HL-60 (cell line): ENCODE measurements around the gene DTNA.
A peak's percentile ranks its signal among the peaks of the same experiment; 100 is the strongest.
"Not testable (repeated sequence)": the region's sequence is repeated elsewhere in the genome, so short reads cannot be mapped to it uniquely, and the experiment has no call there.

Source experiments
- DNase-seq, 2 experiments: peaks; one replicate each; pipeline ENCODE4 v3.0.0-alpha.2; 2010 to 2020; ENCODE audit warnings: low read depth in 1 of 2, low spot score in 1 of 2
- H3K27ac ChIP-seq: fragments of 250-450 bp; sonication (Bioruptor Pico); replicated peaks from 2 replicates; pipeline ENCODE4 v1.5.1; 2020; ENCODE audit warnings: mild to moderate bottlenecking, moderate library complexity
- H3K27me3 ChIP-seq: fragments of 250-450 bp; sonication (Bioruptor Pico); 2 replicates; pipeline ENCODE4 v1.5.1; 2021; ENCODE audit warnings: mild to moderate bottlenecking, moderate library complexity; ENCODE audit not compliant: insufficient read depth, poor library complexity, severe bottlenecking
- H3K4me3 ChIP-seq: replicated peaks from 2 replicates; pipeline ENCODE4 v1.5.1; 2011; ENCODE audit warnings: mild to moderate bottlenecking, control low read depth, low read length; ENCODE audit not compliant: insufficient read depth
- GABPA ChIP-seq: IDR thresholded peaks from 2 replicates; pipeline ENCODE4 v1.6.1; 2012; ENCODE audit warnings: low read depth
- POLR2AphosphoS5 ChIP-seq: IDR thresholded peaks from 2 replicates; pipeline ENCODE4 v1.6.1; 2012; ENCODE audit warnings: low read depth
- SPI1 ChIP-seq: IDR thresholded peaks from 2 replicates; pipeline ENCODE4 v1.6.1; 2012; ENCODE audit warnings: low read depth, mild to moderate bottlenecking, borderline replicate concordance
- TF ChIP-seq, protein P1 (sequence below): IDR thresholded peaks from one replicate; pipeline ENCODE4 v1.5.1; 2011; ENCODE audit warnings: low read length, control low read depth, inconsistent platforms; ENCODE audit not compliant: insufficient read depth
- TF ChIP-seq, protein P2 (sequence below): IDR thresholded peaks from 2 replicates; pipeline ENCODE4 v1.6.1; 2012; ENCODE audit warnings: low read depth; ENCODE audit not compliant: insufficient replicate concordance

DTNA gene

GRCh38 chr18:34723143-34723542 lies 13.0 kb downstream of the DTNA start:
- TF ChIP-seq GABPA: no peak
- TF ChIP-seq SPI1: no peak
- no peak for TF ChIP-seq POLR2AphosphoS5
- TF ChIP-seq, protein P1, sequence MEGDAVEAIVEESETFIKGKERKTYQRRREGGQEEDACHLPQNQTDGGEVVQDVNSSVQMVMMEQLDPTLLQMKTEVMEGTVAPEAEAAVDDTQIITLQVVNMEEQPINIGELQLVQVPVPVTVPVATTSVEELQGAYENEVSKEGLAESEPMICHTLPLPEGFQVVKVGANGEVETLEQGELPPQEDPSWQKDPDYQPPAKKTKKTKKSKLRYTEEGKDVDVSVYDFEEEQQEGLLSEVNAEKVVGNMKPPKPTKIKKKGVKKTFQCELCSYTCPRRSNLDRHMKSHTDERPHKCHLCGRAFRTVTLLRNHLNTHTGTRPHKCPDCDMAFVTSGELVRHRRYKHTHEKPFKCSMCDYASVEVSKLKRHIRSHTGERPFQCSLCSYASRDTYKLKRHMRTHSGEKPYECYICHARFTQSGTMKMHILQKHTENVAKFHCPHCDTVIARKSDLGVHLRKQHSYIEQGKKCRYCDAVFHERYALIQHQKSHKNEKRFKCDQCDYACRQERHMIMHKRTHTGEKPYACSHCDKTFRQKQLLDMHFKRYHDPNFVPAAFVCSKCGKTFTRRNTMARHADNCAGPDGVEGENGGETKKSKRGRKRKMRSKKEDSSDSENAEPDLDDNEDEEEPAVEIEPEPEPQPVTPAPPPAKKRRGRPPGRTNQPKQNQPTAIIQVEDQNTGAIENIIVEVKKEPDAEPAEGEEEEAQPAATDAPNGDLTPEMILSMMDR: no peak
- TF ChIP-seq, protein P2, sequence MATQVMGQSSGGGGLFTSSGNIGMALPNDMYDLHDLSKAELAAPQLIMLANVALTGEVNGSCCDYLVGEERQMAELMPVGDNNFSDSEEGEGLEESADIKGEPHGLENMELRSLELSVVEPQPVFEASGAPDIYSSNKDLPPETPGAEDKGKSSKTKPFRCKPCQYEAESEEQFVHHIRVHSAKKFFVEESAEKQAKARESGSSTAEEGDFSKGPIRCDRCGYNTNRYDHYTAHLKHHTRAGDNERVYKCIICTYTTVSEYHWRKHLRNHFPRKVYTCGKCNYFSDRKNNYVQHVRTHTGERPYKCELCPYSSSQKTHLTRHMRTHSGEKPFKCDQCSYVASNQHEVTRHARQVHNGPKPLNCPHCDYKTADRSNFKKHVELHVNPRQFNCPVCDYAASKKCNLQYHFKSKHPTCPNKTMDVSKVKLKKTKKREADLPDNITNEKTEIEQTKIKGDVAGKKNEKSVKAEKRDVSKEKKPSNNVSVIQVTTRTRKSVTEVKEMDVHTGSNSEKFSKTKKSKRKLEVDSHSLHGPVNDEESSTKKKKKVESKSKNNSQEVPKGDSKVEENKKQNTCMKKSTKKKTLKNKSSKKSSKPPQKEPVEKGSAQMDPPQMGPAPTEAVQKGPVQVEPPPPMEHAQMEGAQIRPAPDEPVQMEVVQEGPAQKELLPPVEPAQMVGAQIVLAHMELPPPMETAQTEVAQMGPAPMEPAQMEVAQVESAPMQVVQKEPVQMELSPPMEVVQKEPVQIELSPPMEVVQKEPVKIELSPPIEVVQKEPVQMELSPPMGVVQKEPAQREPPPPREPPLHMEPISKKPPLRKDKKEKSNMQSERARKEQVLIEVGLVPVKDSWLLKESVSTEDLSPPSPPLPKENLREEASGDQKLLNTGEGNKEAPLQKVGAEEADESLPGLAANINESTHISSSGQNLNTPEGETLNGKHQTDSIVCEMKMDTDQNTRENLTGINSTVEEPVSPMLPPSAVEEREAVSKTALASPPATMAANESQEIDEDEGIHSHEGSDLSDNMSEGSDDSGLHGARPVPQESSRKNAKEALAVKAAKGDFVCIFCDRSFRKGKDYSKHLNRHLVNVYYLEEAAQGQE: no peak
- DNase-seq: no peak
- Histone ChIP-seq H3K27me3 (peaks cover 2% of the 10 kb centered on the region), H3K4me3 (no peak overlapping the region), H3K27ac (no peak overlapping the region)

GRCh38 chr18:34725737-34726136 lies 15.6 kb downstream of the DTNA start:
- H3K27ac ChIP-seq, H3K4me3 ChIP-seq, H3K27me3 ChIP-seq, DNase-seq: not testable (repeated sequence)

DNA sequence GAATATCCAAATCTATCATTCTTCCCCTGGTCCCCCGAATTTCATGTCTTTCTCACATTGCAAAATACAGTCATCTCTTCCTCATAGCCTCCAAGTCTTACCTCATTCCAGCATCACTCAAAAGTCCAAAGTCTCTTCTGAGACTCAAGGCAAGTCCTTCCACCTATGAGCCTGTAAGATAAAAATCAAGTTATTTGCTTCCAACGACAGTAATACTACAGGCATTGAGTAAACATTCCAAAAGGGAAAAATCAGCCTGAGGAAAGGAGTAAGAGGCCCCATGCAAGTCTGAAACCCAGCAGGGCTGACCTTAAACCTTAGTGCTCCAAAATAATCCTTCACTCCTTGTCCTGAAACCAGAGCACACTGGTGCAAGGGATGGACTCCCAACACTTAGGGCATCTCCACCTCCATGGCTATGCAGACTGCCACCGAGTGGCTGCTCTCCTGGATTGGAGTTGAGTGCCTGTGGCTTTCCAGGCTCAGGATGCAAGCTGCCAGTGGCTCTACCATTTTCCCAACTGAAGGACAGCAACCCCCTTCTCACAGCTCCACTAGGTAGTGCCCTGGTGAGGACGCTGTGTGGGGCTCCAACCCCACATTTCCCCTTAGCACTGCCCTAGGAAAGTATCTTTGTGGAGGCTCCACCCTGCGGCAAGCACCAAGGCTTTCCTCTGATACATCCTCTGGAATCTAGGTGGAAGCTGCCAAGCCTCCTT lies 16.3 kb downstream of the DTNA start:
- Histone ChIP-seq H3K27me3 (no peaks in the 10 kb centered on the region), H3K27ac (no peak overlapping the region), H3K4me3 (no peak overlapping the region)
- TF ChIP-seq, protein P2: no peak
- TF ChIP-seq POLR2AphosphoS5: no peak
- TF ChIP-seq, protein P1: no peak
- TF ChIP-seq SPI1: no peak
- no peak for TF ChIP-seq GABPA
- DNase-seq: no peak

DNA sequence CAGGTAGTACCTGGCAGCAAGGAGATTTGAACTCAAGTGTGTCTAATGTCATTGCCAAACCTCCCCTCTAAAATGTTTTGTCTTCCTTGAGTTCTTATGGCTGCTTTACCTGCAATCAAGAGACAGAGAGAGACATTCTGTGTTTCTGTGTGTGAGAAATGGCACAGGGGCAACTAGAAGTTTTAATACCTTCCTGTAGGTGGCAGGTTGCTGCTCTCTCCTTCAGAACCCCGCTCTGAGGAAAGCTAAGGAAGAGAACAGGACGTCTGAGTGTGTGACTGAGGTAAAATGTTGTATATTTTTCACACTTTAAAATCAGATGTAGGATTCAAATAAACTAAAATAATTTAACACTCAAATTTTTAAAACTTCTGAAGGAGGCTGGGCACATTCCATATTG lies 19.2 kb downstream of the DTNA start:
- Histone ChIP-seq H3K27me3 (peaks cover 7% of the 10 kb centered on the region), H3K27ac (no peak overlapping the region), H3K4me3 (no peak overlapping the region)
- no peak for DNase-seq
- TF ChIP-seq, protein P2: peak; percentile 78
- TF ChIP-seq POLR2AphosphoS5: no peak
- TF ChIP-seq, protein P1: peak; percentile 37
